HG03520 (cell line): Measurements from ENCODE around the gene SNX33.
"Not testable (repeated sequence)": the region's sequence is repeated elsewhere in the genome, so short reads cannot be mapped to it uniquely, and the experiment has no call there.

Source experiments
- ATAC-seq: cut with Tn5 transposase; IDR thresholded peaks from one replicate; pipeline ENCODE4 v1.9.1; 2021; ENCODE audit warnings: mild to moderate bottlenecking, moderate library complexity; ENCODE audit not compliant: unreplicated experiment

SNX33 gene

DNA sequence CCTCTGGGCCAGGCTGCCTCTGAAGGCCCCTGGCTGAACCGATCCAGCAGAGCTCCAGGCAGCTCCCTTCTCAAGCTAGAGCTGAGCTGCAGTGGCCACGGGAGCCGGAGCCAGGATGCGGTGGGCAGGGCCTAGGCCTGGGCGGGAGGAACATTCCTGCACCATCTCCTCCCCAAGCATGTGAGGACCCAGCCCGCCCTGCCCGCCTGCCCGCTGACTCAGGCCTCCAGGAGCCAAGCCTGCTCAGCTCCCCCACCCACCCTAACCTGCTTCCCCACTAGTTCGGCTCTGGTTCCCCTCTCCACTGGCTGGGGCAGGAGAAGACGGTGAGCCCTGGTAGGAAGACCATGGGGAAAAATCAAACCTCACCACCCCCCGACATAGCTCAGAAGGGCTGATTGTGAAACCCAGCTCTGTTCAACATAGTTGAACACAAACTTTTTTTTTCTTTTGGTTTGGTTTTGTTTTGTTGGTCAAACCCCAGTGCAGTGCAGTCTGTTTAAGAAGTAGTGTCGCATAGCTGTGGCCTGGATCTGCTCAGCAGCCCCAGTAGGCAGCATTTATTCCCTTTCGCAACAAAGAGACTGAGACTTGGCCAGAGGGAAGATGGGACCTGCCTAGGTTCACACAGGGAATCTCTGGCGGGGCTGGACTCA lies 13.5 kb downstream of the SNX33 start:
- no peak for ATAC-seq

DNA sequence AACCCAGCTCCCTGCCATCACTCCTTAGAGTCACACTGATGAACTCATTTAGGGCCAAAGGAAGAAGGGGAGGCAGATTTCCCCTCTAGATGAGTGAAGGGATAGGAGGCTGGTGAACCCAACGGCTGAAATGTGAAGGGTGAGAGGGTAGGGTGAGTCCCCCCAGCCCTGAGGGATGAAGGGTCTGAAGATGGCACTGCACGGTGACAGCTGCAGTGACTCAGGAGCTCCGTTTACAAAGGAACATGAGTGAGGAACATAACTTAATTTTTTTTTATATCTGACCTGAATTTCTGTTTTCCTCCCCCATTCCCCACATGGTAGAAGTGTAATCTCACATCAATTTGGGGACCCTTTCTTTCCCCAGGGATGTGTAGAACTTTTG lies 14.0 kb downstream of the SNX33 start:
- no peak for ATAC-seq

DNA sequence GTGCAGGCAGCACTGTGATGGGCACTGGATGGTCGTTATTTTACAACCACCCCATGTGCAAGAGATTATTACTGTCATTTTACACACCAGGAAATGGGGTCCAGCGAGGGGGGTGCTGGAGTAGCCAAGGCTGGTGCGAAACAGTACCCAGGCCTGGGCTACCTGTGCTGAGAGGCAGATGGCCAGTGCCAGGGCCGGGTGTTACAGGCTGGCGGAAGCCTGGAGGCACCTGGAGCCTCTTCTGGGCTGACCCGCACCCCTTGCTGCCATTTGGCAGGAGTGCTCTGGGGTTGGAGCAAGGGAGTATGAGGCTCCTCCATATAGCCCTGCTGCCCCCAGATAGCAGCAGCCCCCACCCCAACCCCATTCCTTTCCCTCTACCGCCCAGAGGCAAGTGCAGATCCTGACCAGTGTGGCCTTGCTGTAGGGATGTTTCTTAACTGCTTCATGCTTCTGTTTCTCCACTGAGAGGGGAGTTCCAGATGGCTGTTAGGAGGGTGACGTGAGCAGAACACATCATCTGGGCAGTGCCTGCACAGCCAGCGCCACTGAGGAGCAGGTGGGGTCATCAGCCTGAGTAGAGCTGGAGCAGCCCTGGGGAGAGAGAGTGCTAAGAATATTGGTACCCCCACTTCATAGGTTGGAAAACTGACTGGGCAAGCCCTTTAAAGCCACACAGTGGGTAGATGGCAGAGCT lies 15.3 kb downstream of the SNX33 start:
- ATAC-seq = no peak

DNA sequence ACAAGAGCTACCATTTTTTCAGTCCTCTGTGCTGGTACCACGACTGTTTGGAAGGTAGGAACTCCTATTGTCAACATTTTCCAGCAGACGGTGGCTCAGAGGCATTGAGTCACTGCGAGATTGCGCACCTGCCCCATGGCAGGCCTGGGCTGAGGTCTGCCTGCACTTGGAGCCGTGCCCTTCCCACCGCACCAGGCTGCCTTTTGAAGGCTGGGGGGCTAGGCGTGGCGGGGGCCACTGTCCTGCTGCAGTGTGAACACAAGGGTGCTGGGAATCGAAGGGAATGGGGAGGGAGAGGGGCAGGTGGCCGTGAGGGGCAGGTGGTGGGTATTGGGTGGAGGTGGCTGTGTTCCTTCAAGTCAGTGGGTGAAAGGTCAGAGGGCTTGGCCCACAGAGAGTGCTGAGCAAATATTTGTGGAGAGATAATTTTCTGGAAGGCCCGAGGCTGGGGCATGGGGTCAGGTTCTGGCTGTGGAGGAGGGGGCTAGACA lies 16.3 kb downstream of the SNX33 start:
- ATAC-seq = no peak

DNA sequence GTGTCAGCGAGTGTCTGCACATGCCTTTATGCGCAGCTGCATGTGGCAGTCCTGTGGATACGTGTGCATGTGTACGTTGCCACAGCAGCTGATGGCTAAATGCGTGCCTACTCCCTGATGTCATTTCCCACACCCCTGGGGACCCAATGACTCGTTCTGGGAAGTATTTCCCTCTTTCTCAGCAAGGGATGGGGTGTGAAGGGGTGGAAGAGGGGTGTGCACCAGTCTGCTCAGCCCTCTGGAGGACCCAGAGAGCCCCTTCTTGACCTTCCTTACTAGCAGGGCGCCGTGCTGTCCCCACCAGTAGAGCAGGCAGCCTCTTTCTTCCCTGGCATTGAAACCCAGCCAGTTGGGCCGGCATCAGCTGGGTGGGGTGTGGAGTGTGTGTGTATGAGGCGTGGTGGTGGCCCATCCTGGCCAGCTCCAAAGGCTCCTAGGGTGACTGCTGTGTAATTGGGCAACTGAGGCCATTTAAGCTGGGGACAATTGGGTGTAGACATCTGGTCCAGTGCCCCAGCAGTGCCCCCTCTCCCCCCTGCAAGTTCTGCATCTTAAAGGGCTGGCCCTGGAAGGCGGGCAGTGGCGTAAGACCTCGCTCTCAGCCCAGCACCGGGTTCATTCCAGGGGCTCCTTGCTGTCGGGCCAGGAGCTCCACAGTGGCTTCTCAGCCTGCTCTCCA lies 19.2 kb downstream of the SNX33 start:
- no peak for ATAC-seq

DNA sequence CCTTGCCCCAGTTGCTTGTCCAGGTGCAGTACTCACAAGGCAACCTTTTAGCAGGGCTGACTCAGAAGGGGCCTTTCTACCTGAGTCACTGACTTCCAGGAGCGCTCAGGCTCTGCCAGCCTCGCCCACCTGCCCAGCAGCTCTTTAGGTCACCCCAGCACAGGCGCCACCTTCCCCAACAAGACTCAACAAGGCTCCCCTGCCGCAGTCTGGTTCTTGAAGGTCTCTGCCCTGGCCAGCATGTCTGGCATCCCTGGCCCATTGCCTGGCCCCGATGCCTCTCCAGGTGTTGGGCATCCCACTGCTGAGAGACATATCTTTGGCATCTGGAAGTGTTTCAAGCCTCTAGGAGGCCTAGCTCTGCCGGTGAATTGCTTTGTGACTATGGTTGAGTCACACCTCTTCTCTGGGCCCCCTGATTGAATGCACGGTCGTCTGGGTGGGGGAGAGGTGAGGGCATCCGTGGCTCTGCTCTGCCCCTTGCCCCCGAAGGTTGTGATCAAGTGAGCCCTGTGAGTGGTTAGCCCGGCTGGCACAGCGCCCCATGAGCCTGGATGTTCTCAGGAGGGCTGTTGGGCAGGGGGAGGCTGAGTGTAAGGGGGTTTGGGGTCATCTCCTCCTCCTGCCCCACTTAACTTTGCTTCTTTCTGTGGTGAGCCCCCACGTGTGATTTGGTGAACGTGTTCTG lies 21.6 kb downstream of the SNX33 start:
- no peak for ATAC-seq

DNA sequence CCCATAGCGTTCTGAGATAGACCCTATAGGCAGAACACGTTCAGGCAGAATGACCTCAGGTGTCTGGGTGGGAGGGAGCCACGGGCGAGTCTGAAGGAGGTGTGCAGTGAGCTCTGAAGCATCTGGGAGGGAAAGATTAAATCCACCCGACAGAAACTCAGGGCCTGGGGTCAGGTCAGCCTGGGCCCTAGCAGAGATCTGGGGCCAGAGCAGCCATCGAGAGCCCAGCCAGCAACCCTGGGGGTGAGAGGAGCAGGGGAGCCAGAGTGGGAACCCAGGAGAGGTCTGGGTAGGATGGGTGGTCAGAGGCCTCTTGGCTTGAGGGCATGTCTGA lies 22.1 kb downstream of the SNX33 start:
- ATAC-seq = no peak

DNA sequence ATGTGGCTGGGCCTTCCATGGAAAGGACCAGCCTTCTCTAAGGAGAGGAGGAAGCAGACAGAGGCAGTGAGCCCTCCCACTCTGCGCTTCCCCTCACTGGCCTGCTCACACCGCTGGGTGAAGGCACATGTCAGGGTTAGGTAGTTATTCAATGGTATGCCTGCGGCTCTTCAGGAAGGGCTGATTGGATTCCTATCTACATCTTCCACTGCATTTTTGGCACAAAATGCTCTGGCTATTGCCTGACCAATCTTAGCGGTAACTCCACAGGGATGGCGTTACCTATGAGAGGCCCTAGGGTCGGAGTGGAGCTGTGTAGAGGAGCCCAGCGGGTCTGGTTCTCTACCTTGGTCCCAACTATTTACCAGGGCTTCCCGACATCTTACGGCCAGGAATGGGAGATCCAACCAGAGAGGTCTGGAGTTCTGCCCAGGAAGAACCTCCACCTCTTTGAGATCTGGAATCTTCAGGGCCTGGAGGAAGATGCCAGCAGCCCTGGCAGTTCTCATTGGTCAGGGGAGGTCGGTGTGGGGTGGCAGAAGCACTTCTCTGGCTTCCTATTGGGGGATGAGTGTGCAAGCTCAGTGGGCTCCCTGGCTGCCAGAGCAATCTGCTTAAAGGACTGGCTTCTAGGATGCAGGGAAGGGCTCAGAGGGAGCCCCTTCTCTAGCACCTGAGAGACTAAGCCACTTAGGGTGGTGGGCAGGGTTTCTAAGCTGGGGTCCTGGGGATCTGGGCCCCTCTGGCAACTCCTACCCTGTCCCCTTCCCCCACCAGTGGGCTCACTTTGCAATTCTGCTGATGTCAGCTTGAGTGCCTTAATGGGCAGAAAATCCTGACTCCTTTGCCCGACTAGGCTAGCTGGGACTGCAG lies 24.3 kb downstream of the SNX33 start:
- no peak for ATAC-seq

DNA sequence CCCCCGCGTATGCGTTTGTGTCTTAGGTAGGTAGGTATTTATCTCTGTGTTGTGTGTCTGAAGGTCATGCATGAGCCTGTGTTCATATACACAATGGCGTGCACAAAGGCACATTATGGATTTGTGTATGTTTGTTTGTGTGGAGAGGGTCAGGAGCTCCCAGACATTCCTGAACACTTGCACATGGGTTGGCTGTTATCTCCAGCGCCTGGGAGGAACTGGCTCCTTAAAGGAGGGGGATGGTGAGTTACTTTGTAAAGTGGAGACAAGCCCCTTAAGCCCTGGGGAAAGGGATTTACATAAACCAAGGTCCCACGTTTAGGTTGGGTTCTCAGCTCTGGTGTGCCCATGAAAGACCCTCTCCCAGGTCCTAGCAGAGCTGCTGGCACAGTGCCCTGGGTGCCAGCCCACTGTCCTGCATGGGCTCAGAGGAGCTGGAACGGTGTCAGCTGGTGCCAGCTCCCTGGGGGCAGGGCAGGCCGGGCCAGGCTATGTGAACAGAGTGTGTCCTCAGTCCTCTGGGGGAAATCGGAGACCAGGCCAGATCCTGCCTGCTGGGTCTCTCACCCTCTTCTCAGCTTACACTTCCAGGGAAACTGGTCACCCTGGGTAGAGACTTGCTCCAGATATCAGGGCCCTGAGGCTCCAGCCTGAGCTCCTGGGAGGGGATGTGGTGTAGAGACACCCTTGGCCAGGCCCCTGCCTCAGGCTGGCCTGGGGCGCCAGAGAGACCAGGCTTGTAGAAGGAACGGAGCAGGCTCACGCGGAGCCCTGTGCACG lies 25.1 kb downstream of the SNX33 start:
- ATAC-seq = no peak

DNA sequence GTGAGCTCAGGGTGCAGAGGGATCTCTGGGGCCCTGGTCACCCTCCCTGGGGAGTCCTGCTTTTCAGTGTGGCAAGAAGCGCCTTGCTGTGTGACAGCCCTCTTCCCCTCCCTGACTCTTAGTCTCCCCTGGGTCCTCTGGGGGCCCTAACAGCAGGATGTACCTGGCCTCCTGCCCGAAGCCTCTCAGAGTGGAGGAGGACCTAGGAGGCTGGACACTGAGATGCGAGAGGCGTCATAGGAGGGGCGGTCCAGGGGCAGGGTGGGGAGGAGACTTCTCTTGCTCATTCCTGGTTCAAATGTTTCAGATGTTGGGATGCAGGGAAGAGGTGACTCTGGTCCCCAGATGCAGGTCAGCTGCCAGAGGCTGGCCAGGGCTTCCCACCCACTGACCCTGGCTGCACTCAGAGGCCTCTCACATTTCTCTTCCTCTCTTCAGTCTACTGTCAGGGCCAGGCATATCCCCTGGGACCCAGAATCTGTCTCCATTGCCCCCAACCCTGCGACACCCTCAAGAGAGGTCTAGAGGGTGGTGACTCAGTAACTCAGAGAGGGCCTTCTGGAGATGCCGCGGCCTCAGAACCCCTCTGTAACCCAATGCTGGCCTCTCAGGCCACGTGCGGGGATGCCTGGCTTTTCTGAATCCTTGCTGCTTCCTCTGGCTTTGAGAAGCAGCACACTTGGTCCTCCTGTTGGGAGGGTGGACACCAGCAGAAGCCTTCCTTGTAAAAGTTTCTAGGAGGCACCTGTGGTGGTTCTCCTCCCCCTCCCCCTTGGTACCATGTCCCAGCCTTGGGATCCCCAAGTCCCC lies 25.9 kb downstream of the SNX33 start:
- ATAC-seq = no peak

DNA sequence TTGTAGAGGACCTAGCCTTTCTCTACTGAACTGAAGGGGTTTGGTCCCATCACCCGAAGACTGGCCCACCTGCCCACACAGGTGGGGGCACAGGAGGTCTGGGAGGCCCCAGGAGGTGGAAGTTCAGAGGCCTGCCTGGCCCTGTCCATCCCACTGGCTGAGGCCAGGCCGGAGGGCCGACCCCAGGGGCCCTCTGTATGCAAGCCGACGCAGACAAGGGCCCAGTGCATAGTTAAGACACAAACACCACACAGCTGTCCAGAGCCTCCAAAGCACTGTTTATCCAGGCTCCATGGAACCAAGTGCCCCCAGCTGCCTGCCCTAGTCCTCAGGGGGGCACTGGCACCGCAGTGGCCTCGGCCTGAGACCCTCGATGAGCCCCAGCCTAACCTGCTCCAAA lies 26.7 kb downstream of the SNX33 start:
- no peak for ATAC-seq

DNA sequence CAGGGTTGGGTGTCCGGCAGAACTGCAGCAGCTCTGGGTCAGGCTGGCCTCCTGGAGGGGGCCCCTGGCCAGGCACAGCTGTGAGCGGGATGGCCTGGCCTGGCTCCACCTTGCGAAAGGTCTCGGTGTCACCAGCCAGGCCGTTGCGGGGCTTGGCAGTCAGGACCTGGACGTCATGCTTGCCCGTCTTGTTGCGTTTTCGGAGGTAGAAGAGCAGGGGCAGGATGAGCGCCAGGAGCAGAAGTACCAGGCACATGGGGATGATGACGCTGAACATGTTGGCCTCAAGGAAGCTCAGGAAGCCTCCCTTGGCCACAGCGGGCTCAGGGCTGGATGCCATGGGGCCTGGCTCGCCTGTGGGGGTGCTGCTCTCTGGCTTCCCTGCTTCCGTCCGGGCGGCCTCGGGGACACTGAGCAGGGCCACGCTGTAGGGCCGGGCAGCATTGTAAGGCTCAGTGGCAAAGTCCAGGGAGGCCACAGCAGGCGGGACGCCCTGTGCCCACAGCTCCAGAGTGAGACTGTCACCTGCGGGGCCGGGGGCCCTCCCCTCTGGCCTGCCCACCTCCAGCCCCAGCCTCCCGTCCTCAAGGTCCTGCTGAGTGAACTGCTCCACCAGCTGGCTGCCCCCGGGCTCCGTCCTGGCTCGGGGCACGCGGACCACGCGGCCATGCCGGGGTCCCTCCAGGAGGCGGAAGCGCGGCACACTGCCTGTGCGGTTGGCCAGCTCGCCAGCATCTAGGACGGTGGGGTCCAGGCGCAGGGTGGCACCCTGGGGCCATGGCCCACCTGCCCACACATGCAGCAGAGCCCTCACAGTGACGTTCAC lies 28.1 kb downstream of the SNX33 start:
- ATAC-seq = no peak

DNA sequence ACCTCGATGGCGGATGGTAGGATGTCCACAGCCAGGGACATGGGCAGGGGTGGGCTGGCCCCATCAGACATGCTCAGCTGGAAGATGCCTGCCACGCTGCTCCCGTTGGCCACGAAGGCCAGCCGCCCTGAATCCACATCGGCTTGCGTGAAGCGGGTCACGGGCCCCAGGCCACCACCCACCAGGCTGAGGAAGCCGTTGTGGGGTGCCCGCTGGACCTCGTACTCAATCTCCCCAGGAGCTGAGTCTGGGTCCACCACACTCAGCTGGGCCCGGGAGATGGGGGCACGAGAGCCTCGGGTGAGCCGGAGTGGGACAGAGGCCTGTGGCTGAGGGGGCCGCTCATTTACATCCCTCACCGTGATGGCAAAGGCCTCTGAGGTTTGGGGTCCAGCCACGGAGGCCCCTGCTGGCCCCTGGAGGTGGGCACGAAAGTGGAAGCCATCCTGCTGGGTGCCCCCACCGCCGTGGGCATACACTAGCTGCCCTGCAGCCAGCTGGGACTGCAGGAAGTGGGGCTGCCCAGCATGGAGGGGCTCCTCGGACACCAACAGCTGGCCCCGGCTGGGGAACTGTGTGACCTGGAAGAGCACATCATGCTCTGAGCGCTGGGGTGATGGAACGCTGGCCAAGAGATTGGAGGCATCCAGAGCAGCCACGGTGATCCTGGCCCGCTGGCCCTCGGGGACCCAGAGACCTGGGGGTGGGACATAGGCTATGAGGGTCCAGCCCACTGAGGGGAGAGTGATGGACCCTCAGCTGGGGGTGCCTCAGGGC lies 29.2 kb downstream of the SNX33 start:
- ATAC-seq = no peak

DNA sequence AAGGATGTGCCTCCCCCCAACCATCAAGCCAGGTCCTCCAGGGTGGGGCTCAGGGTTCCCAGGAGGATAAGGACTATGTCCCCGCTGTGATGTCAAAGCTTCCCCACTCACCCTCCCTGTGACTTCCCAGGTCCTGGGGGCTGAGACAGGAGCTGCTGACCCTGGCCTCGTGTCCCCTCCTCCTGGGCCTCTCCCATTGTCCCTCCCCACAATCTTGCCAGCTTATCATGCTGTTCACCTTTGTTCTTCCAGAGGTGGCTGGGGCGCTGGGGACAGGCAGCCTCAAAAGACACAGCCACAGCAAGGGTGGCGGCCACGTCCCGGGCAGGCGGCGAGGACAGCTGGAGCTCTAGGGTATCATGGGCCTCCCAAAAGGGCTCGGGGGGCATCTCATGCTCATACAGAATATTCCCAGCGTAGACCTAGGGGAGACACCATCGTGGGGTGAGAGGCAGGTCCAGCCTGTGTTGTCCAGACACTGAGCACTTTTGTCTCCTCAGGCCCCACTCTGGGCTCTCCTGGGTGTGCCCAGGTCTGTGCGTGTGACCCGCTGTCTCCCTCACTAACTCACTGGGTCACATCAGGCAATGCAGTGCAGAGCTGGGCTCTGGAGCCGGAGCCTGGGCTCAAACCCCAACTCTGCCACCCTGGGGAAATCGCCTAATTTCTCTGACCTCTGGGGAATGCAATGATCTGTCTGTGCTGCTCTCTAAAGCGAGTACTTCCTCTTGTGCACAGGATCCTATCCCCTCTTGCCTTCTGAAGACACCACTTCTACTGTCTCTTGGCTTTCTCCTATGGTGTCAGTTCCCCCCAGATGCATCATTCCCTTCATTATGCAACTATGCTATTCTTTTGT lies 30.0 kb downstream of the SNX33 start:
- no peak for ATAC-seq

DNA sequence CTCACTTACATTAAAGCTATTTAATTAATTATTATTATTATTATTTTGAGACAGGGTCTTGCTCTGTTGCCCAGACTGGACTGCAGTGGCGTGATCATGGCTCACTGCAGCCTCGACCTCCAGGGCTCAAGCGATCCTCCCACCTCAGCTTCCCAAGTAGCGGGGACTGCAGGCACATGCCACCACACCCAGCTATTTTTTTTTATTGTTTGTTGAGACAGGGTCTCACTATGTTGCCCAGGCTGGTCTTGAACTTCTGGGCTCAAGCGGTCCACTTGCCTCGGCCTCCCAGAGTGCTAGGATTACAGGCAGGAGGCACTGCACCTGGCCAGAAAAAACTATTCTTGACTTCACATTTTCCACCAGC lies 30.6 kb downstream of the SNX33 start:
- ATAC-seq = not testable (repeated sequence)

DNA sequence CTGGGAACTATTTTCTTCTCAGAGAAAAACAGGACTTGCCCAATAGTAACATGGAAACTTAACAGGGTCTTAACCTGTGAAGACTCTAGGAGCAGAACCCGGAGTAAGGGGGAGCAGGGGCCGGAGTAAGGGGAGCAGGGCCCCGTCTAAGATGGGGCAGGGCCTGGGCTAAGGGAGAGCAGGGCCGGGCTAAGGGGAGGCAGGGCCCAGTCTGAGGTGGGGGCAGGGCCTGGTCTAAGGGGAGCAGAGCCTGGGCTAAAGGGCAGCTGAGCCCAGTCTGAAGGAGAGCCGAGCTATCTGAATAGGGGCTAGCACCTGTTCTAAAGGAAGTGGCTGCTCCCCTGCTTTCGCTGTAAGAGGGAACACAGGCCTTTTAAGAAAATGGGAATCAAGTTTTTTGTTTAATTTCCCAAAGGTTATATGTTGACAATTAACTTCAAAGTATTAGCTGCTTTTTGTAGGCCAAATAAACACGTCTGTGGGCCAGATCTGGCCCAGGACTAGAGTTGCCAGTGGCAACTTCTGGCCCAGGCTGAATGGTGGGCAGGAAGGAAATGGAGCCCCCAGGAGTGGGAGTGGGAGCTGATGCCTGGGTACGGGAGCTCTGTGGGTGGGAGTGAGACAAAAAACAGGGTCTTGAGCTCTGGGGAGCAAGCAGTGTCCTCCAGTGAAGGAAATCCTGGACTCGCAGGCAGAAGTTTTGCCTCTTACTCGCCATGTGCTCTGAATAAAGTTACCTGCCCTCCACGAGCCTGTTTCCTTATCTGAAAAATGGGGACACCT lies 32.5 kb downstream of the SNX33 start:
- ATAC-seq = no peak
